Measurements from ENCODE around the gene PIGS. TPM values are rescaled to one million over a fixed set of nuclear protein-coding genes. Genes with fewer than 3 reads are reported as not detected.
"Not testable (repeated sequence)": the region's sequence is repeated elsewhere in the genome, so short reads cannot be mapped to it uniquely, and the experiment has no call there.

Gene PIGS
- 52.9 TPM for total RNA-seq

DNA sequence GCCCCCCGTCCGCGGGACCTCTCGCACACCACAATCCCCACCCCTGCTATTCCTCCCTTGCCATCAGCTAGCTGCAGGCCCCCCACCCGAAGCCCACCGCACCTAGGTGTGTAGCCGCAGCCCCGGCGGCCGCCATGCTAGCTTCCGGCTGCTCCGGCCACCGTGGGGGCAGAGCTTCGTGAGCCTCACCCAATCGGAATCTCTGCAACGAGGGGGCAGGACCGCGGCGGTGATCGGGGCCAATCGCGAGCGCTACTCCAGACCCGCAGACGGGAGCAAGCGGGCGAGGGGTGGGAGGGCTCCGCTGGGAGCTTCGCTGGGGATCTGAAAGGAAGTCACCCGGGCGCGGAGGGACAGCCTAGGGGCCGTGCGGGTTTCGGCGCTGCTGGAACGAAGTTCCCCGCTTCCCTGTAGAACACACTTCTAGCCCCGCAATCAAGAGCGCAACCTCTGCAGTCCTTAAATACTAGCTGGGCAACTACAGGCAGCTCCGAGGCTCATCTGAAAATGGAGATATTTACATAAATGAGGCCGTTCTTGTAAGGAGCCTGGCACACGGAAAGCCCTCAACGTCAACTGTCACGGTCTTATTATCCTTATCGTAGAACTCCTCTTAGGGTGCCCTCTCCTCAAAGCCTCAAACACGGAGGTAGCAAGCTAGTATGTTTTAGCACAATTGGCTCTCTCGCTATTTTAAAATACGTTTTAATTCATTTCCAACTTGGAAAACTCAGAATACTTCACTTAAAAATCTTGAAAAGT, at the start of gene PIGS:
Gene PIGS (minus strand): TSS at position 164 of the 762 bp plus-strand sequence. CDS start 28 bp downstream, at position 136.
- DNase-seq (ENCODE audit: low spot score), result peak; percentile 96

DNA sequence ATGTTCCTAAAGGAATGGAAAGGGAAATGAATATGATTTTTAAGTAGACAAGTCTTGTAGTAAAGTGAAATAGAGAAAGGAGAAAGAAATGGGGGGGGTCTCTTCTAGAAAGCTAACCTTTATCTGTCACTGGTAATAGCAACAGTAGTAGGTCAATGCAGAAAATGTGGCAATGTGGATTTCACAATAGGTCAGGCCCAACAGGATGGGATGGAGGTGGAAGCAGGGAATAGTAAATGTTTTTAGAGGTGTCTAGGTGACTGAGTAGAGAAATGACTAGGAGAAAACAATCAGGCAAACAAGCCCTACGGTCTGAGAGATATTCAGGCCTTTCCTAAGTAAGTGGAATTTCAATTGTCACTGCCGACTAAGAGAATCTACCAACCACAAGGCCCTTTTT, 48.7 kb upstream of the PIGS start:
- DNase-seq (ENCODE audit: low spot score), result no peak

DNA sequence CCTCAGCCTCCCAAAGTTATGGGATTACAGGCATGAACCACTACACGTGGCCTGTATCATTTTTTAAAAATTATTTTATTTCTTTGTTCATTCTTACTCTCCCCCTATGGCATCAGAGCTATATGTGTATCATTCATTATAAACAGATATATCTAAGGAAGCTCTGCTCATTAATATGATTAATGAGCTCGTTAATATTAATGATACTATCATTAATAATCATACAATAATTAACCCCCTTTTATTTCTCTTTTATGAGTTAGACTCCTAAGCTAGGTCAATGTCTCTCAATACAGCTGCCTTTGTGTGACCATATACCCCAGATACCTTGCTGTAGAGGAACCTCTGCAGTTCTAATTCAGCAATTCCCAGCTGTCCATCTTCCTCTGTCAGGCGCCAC, 47.1 kb upstream of the PIGS start:
- no peak for DNase-seq (ENCODE audit: low spot score)

DNA sequence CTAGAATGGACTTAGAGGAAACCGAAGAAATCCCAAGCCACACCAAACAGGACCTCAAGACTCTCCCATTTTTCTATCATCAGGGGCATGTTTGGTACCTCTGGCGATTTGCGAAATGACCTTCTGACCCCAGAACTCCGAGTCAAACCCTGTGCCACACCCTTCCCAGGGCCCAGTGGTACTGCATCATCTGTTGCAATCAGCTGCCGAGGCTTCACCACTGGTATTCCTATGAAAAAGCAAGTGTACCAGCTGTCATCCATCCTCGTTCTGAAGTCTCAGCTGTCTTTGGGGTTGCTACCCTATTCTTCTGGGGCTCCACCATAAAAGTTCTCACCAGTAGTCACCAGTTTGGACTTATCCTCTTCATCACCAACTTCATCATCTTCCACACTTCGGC, 45.0 kb upstream of the PIGS start:
- DNase-seq (ENCODE audit: low spot score), result no peak

DNA sequence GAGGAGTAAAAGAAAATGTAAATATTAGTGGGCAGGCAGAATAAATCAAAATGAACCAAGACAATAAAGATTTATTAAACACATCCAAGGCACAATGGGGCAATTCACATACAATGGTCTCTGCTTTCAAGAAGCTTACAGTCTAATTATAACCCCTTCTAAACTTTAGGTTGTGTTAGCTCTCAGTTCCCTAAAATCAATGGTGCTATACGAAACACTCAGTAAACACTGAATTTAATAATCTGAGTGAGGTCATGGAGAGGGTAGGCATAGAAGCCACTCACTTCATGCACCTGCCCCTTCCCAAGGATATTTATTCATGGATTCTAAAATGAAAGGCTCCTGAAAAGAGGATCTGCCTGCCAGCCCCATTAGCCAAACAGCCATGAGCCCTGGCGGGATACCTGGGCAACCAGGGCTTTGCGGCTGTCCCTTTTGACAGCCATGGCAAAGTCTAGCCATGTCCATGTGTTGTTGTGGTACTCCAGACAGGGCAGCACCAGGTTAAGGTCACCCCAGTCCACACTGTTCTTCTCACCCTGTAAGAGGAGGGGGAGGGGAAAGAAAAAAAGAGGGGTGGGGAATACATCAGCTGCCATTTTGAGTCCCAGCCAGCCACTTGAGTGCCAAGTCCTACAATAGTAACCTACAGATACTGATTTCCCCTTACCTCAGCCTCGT, 44.1 kb upstream of the PIGS start:
- DNase-seq (ENCODE audit: low spot score), result no peak

DNA sequence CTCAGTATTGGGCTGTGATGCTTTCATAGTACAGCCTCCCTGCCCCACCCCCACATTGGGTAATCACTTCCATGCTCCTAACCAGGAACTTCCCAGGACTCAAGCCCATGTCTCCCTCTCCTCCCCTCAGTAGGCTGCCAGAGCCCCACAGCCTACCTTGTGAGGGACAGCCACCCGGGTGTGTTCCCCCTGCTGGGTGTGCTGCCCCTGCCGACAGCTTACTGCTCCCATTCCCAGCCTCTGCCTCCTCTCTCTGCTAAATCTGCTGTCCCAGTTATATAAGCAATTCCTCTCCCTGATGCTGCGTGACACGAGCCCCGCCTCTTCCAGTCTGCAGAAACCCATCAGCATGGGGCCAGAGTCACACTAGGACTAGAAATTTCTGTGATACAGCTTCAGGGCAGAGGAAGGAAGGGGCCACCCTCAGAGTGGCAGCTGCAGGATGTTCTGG, 42.6 kb upstream of the PIGS start, which contains the start of gene RSKR:
Gene RSKR (minus strand): TSS at position 255 of the 451 bp plus-strand sequence. CDS start 24 bp downstream, at position 231.
- no peak for DNase-seq (ENCODE audit: low spot score)

DNA sequence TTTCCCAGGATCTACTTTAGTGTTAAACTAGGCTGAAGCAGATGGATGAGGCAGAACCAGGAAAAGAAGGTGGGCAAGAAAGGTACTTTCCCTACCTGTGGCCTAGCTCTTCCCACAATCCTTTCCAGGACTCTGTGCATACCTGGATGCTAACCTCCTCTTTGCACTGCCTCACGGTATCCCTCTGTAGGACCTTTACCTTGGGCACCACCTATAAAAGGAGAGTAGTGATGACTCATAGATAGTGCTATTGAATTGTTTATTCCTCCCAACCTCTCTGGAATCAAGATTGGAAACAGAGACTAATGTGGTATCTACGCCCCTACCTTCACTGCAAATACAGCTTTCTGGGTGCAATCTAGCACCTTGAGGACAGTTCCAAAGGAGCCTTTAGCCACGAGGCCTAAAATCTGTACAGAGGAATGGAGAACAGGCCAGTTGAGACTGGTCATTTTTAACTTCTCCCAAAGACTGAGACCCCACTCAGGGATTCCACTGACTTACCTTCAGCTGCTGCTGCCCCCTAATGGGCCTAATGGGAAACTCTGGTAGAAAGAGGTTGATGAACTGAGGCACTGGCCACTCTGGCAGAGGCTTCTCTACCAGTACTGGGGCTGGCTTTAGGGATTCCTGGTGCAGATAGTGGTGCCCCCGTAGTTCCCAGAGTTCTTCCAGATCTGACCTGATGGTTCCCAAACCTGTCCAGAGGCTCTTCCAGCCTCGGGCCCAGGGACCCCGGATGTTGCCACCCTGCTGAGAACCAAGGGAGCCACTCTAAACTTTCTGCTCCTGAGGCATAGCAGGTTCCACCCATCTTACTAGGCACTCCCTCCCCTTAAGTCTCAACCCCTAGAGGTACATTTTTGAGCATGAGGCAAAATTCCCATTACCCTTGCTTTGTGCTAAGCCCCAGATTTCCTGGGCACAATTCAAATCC, 41.9 kb upstream of the PIGS start:
- no peak for DNase-seq (ENCODE audit: low spot score)

DNA sequence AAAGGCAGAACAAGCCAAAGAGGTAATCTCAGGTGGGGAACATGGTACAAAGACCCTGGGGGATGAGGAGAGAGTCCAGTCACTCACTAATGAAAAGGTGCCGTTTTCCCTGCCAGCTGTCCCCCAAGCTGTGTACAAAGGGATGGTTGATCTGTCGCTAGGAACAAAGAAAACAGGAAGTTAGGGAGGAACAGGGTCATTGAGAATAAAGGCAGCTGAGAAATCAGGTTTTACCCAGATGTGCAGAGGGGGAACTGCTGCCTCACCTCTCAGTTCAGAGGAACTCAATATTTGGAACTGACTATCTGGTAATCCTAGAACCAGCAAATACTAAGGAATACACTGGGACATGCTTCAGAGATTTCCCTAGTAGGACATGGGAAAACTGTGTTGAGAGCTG, 41.2 kb upstream of the PIGS start:
- DNase-seq (ENCODE audit: low spot score), result no peak

DNA sequence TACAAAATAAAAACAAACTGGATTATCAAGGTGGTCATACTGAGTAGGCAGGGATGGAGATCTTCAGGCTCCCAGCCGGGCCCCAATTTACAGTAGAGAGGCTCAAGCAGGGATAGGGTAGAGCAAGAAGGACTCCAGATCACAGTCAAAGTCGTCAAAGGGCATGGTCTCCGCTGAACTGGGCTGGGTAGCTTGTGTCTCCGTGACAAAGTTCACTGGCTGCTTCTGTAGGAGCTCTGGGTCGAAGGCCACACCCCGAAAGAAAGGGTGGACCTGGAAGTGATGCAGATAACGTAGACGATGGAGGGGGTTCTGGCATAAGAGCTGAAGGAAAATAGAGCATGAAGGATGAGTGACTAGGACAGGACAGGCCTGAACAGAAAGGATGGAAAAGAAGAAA, 39.1 kb upstream of the PIGS start:
- no peak for DNase-seq (ENCODE audit: low spot score)

DNA sequence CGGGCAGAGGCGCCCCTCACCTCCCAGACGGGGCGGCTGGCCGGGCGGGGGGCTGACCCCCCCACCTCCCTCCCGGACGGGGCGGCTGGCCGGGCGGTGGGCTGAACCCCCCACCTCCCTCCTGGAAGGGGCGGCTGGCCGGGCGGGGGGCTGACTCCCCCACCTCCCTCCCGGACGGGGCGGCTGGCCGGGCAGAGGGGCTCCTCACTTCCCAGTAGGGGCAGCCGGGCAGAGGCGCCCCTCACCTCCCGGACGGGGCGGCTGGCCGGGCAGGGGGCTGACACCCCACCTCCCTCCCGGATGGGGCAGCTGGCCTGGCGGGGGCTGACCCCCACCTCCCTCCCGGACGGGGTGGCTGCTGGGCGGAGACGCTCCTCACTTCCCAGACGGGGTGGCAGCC, 32.7 kb upstream of the PIGS start:
- DNase-seq (ENCODE audit: low spot score), result not testable (repeated sequence)

DNA sequence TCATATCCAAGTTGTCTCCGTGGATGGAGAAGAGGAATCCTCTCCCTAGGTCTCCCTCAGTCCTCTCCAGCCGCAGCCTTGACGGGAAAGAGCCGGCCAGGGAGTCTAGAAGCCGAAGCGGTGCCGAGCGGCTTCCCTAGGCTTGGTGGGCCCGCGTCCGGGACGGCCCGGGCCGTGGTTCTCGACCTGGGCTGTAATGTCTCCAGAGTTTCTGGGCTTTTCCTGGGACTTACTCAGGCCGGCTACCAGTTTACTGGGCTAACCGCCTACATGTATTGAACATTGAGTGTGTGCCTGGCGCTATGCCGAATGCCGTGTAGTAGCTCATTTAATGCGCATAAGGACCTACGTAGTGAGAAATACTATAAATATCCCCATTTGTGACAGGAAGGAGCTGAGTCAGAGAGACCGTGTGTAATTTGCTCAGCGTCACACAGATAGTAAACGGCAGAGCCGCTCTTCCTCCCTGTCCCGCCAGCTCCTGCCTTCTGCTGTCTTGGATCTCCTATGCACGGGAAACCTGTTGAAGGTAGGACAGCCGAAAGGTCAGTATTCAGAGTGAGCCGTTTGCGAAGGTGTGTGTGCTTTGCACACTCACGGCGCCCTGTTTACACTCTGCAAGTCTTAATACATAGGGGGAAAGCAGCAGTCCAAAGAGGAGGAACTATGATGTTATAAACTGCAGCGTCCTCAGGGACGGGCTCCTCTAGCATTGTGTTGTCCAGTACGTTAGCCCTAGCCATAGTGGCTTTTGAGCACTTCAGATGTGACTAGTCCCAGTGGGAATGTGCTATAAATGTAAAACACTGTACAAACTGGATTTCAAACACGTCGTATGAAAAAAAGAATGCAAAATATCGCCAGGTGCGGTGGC, 28.2 kb upstream of the PIGS start:
- DNase-seq (ENCODE audit: low spot score), result no peak

DNA sequence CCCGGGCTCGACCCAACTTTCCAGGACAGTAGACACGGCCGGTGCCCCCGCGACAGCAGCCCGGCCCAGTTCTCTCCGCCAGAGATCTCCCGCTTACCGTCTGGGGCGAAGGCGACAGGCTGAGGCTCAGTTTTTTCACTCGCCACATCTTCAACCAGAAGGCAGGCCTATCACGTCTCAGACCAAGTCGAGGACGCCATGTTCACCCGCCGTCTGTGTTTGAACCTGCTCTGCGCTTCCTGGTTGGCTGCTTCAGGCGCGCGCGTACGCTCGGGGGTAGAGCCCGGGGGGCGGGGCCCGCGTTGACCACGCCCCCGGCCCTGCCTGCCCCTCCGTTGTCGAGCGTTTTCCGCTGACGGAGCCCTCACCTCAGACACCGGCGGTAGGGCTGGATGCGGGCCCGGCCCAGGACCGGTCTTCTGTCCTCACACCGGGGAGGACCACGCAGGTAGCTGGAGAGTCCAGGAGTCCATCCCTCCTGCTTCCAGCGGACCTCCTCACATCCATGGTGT, 27.5 kb upstream of the PIGS start, which contains the start of gene SPAG5:
Gene SPAG5 (minus strand): TSS at position 227 of the 512 bp plus-strand sequence. CDS start 79 bp downstream, at position 148.
- peak; percentile 92 for DNase-seq (ENCODE audit: low spot score)

DNA sequence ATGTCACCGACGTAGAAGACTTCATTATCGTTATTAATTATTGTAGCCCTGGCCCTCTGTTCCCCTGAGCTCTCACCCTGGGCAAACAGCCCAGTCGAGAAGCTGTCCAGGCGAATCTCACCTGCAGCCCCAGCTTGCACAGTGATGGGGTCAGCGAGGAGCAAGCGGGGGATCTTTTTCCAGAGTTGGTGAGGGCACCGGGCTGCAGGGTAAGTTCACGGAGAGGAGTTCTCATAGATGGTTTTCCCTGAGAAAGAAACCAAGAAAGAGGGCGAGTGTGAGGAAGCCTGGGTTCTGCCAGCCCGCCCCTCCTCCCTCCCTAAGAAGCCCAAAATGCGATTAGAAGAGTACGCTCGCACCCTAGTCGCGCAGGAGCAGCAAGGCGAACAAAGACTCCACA, 27.1 kb upstream of the PIGS start:
- DNase-seq (ENCODE audit: low spot score), result no peak

DNA sequence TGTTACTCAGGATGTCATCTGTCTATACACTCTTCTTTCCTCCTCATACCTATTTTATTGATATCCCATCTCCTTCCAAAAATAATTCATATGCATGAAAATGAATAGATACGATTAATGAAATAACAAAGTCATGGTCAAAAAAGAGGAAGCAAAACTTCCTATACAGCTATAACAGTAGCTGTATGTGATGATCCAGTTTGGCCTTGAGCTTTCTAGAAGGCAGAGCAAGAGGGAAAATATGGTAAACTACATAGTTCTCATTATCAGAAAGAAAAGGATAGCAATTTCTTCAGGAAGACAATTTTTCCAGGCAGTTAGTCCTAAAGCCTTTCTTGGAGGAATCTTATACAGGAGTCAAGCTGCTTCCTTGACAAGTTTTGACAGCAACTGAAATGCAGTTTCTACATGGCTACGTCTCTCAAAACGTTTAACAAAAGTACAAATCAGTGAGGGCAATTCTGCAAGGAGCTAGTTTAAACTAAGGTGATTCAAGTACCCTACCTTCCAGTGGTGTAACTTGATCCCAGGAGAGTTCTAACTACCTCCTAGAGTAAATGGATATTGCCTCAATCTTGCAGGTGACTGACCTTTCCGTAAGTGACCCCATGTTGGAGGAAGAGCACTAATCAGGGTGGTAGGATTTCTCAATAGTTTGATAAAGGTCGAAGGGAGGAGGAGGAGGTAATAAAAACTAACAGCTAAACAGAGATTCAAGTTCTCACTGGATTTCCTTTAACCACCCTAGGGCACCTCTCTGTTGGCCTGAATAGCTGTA, 26.5 kb upstream of the PIGS start:
- DNase-seq (ENCODE audit: low spot score), result no peak

DNA sequence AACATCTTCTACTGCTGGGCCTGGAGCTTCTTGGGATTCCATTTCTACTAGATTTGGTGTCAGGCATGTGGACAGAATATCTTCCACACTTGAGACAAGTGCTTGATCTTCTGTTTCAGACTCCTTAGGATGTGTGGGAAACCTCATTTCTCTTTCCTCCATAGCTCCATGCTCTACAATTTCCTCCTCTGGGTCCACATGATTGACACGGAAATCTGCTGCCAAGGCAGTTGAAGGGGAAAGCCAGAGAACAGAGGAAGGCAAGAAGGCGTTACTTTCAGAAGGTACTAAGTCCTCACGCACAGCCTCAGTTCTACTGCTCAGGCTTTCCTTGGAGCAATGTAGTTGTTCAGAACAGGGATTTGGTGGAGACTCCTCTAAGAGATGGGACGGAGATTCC, 20.9 kb upstream of the PIGS start:
- no peak for DNase-seq (ENCODE audit: low spot score)

DNA sequence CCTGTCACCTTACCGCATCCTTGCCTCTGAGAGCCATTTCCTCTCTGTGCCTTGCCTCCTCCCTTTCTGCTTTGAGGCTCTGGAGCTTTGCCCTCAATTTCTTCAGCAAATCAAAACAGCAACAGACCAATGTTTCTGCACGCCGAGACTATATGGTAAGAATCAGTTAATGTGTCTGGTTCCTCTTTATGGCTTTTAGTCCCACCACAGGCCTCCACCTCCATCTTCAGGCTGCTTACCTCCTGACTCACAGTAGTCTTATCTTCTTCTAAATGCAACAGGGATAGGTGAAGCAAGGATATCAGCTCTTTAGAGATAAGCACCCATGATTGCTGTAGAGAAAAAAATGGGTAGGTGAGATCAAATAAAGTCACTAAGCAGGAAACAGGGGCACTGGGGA, 14.5 kb upstream of the PIGS start:
- DNase-seq (ENCODE audit: low spot score), result no peak

DNA sequence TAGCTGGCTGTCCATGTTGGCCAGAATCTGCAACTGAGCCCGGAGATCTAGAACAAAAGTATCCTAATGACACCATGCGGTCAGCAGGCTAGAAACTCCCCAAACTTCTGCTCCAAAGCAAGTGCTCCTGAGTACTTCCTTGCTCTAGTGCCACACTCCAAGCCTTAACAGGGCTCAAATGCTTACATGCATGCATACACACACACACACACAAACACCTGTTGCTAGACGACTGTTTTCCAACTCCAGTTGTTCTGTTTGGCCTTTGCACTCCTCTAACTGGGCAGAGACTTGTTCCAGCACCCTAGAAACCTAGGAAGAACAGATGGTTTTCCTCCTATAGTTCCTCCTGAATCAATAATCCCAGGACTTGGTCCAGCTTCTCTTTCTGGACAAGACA, 13.1 kb upstream of the PIGS start:
- no peak for DNase-seq (ENCODE audit: low spot score)

DNA sequence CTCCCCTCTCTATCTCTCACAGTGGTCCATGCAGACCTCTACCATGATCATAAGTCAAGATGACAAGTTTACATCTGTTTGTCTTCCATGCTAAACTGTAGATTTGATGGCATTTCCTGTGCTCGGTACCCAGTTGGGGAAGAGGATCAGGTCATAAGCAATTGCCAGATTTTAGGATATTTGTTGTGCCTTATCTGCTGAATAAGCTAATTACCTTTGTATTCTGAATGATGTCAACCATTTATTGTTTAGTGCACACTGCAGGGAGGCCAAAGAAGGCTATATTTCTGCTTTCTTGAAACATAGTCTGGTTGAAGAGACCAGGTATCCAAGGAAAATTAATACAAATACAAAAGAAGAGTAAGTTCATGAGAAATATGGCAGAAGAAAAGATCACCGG, 11.2 kb upstream of the PIGS start:
- no peak for DNase-seq (ENCODE audit: low spot score)

DNA sequence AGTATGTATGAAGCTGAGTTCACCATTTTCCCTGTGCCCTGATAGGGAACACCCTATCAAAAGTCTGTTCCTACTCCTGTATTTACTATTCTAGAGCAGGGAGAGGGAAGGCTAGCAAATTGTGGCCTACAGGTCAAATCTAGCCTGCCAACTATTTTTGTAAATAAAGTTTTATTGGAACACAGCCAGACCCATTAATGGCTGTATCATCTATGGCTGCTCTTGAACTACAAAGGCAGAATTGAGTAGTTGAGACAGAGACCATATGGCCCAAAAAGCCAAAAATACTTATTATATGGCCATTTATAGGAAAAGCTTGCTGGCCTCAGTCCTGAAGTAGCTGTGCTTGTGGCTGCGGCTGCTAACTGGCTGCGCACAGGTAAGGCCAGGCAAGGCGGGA, 9.6 kb upstream of the PIGS start:
- DNase-seq (ENCODE audit: low spot score), result no peak

DNA sequence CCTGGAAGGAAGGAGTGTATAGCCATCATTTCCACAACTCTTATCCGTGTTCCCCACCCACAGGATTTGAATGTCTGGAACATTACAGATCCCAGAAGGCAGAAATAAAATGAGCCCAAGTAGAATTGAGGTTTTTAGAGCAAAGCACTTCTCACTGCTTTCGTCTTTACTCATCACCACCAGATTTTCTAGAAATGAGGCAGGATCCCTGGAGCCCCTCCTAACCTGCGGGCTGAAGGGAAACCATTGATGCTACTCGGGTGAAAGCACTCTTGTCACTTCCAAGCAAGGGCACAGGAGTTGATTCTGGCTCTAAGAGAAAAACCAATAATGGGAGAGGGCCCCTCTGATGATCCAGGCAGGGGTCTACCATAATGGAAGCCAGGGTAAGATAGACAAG, 8.2 kb upstream of the PIGS start:
- no peak for DNase-seq (ENCODE audit: low spot score)
